Colon (tissue), 2 donors: ENCODE measurements around the gene FAM169A.
"Not testable (repeated sequence)": the region's sequence is repeated elsewhere in the genome, so short reads cannot be mapped to it uniquely, and the experiment has no call there.

Source experiments
- FAIRE-seq: peaks from 2 replicates; lab custom pipeline; 2012; peaks lifted over from hg19 to GRCh38; lab: Jason Lieb, UNC
- donor health status: control.
- donor health status: control.

Gene FAM169A

GRCh38 chr5:74865804-74866595 lies at the start of gene FAM169A:
Gene FAM169A, minus strand, starts transcription at chr5:74866387. Its CDS starts 24,711 bp downstream, at chr5:74841676.
- FAIRE-seq, result no peak

- no peak for FAIRE-seq
Observed at GRCh38 chr5:74915488-74915887, 49.3 kb upstream of the FAM169A start.

DNA sequence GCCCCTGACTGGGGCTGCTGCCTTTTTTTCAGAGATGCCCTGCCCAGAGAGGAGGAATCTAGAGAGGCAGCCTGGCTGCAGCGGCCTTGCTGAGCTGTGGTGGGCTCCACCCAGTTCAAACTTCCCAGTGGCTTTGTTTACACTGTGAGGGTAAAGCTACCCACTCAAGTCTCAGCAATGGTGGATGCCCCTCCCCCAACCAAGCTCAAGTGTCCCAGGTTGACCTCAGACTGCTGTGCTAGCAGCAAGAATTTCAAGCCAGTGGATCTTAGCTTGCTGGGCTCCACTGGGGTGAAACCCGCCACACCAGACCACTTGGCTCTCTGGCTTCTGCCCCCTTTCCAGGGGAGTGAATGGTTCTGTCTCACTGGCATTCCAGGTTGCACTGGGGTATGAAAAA lies 45.2 kb upstream of the FAM169A start:
- not testable (repeated sequence) for FAIRE-seq

DNA sequence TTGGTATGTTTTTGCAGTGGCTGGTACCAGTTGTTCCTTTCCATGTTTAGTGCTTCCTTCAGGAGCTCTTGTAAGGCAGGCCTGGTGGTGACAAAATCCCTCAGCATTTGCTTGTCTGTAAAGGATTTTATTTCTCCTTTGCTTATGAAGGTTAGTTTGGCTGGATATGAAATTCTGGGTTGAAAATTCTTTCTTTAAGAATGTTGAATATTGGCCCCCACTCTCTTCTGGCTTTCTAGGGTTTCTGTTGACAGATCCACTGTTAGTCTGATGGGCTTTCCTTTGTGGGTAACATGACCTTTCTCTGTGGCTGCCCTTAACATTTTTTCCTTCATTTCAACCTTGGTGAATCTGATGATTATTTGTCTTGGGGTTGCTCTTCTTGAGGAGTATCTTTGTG lies 43.7 kb upstream of the FAM169A start:
- FAIRE-seq, result not testable (repeated sequence)

DNA sequence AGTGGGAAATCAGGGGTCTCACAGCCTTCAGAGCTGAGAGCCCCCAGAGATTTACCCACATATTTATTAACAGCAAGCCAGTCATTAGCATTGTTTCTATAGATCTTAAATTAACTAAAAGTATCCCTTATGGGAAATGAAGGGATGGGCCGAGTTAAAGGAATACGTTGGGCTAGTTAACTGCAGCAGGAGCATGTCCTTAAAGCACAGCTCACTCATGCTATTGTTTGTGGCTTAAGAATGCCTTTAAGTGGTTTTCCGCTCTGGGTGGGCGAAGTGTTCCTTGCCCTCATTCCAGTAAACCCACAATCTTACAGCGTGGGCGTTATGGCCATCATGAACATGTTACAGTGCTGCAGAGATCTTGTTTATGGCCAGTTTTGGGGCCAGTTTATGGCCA lies 42.0 kb upstream of the FAM169A start:
- FAIRE-seq, result not testable (repeated sequence)

- FAIRE-seq, result not testable (repeated sequence)
Observed at GRCh38 chr5:74904713-74905112, 38.5 kb upstream of the FAM169A start.

GRCh38 chr5:74903165-74903787 lies 37.1 kb upstream of the FAM169A start:
- FAIRE-seq, result no peak

DNA sequence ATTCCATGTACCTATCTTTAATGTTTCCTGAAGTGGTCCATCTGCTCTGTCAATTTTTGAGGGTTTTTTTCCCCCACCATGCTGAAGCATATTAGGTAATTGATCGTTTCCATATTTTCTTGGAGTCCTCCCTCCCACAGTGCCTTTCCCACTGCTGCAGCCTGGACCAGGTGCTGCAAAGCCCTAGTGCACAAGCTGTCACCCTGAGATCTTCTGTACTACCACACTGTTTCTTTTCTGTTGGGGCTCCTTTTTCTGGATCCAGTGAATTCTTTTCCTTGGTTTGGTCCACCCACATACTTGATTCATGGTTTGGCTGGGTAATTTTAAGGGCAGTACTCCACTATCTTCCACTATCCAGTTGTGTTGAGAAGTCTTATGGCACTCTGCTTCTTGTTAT lies 30.9 kb upstream of the FAM169A start:
- FAIRE-seq, result no peak

- FAIRE-seq, result no peak
Observed at GRCh38 chr5:74895906-74896305, 29.7 kb upstream of the FAM169A start.

GRCh38 chr5:74894351-74894750 lies 28.2 kb upstream of the FAM169A start:
- no peak for FAIRE-seq

GRCh38 chr5:74892921-74893320 lies 26.7 kb upstream of the FAM169A start:
- FAIRE-seq, result no peak

DNA sequence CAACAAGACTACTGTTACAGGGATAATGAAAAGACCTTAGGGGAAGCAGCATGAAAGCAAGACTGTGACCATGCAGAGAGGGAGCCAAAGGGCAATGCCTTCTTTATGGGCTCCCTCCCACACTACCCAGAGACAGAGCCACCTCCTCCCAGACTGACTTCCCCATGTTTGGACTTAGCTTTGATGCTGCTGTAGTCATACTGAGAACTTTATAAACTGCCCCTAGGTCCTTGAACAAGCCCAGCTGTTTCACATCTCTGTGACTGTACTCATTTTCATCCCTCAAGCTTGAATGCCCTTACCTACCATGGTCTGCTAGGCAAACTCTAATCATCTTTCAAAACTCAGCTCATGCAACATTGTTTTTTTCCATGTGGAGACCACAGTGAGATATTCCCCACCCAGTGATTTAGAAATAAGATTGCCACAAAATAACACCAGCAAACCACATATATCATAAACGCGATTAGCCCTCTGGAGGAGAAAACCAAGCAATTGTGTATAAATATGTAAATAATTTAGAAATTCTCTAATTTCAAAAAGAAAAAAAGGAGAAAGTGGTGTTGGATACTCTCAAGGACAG lies 23.4 kb upstream of the FAM169A start:
- no peak for FAIRE-seq

DNA sequence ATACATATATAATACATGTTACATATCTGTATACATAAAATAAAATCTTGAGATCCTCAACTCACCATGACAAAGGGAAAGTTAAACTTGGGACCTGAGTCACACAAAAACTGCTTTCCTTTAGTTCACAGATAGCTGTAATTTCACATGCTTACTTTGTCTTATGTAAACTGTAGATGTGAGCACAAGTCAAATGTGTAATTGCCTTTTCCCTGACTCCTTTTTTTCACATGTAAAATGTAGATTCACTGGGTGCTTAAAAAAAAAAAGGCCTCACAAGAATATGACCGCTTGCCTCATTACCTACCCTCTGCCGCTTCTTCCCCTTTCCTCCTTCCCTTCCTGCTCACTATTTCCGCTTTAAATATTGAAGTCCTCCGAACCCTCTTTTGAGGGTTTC lies 21.9 kb upstream of the FAM169A start:
- no peak for FAIRE-seq

DNA sequence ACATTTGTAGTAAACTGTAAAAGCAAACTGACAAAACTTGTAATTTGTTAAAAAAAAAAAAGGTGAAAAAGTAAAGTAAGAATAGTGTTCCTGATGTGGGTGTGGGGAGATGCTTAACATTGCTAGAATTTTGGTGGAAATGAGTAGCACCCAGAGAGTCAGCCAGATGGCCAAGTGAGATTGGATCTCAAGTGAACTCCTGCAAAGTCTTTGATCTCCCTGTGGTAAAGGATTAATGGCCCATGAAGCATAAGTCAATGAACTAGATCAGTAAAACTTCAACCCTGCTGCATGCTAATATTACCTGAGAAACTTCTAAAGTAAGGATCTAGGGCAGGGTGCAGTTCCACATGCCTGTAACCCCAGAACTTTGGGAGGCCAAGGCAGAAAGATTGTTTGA lies 19.0 kb upstream of the FAM169A start:
- no peak for FAIRE-seq

DNA sequence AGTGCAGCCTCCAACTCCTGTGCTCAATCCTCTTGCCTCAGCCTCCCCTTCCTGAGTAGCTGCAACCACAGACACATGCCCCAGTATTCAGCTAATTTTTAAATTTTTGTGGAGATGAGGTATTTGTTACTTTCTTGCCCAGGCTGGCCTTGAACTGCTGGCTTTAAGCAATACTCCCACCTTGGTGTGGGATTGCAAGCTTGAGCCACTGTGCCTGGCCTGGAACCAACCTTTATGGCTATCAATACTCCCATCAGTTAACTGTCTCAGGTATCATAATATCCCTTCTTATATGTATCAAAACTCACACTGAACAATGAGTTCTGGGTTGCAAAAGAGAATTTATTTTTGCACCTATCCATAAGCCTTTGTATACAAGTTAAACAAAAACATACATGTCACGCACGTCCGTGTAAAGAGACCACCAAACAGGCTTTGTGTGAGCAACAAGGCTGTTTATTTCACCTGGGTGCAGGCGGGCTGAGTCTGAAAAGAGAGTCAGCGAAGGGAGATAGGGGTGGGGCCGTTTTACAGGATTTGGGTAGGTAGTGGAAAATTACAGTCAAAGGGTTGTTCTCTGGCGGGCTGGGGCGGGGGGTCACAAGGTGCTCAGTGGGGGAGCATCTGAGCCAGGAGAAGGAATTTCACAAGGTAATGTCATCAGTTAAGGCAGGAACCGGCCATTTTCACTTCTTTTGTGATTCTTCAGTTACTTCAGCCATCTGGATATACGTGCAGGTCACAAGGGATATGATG lies 16.4 kb upstream of the FAM169A start:
- not testable (repeated sequence) for FAIRE-seq

DNA sequence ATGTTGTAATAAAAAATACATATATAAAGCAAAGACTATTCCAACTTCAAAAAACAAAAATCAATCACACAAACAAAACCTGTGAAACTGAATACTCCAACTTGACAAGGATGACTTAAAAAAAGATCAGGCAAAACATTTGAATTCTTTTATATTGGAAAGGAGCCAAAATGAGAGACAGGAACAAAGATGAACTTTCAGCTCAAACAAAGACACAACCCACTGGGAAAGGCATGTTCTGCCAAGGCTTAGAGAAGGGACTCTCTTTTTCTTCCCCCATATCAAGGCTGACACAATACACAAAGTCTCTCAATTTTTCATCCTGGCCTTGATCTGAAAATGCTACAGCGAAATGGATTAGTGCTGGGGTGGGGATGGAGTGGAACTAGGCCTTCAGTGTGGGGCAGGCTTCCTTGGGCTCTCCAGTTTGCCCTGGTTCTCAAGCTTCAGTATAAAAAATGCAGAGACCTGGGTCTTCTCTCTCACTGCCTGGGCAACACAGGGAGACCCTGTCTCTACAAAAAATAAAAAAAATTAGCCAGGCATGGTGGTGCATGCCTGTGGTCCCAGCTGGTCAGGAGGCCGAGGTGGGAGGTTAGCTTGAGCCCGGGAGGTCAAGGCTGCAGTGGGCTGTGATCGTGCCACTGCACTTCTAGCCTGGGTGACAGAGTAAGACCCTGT lies 11.6 kb upstream of the FAM169A start:
- FAIRE-seq, result no peak

GRCh38 chr5:74875994-74876791 lies 10.0 kb upstream of the FAM169A start:
- FAIRE-seq, result no peak

GRCh38 chr5:74873525-74874249 lies 7.5 kb upstream of the FAM169A start:
- FAIRE-seq, result no peak

DNA sequence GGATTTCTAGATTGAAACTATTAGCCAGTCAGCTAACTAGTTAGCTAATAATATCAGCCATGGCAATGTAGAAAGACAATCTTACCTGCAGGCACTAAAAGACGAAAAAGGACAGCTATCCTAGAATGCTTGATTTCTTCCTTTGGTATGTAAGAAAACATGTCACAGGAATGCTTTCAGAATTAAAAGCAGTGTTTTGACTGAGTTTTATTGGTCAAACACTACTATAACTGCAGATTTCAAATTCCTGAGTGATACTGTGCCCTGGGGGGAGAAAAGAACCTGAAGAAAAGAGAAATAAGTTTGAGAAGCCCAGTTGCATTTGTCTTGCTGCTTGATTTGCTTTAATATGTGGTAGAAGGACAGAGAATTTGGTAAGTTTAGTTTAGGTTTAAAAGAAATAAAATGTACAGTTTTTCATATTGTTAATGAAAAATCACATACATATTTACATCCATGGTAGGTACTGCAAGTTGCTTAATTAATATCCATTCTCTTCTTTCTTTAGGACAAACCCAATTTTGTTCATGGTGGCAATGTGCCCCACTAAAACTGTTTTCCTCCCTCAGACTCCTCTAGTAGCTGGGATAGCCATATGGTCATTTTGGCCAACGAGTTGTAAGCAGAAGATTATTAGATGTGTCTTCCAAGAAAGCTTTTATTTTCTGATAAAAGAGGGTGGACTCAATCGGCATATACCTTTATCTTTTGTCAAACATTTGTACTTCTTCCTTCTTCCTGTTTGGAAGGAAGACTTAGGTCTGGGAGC lies 4.3 kb upstream of the FAM169A start:
- no peak for FAIRE-seq

GRCh38 chr5:74869414-74869813 lies 3.2 kb upstream of the FAM169A start:
- not testable (repeated sequence) for FAIRE-seq
